Measurements from ENCODE around the gene KLHDC4. TPM values are rescaled to one million over a fixed set of nuclear protein-coding genes. Genes with fewer than 3 reads are reported as not detected.

Gene KLHDC4
- total and polyA plus RNA-seq, 7 experiments from 2014 or later: 20.0 to 110 (median 83.0) TPM

DNA sequence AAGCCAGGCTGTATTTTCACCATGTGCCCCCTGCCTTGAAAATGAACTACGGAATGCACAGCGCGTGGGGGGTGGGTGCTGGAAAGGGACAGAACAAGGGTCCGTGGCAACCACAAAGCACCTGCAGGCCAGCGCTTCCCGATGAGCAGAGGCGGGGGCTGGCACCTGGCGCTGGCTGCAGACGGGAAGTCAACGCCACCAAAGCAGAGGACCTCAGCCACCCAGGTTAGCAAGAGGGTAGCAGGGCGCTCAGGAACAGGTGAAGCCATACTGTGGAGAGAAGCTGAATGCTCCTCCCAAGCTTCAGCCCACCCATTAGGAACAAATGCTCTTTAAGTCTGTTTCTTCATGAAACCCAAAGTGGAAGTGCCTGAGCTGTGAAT, 64.7 kb downstream of the KLHDC4 start:
- Mint-ChIP-seq H3K4me3 (peak overlapping the region in 8 of 10 donors; percentile 23 to 81 (median 52)), H3K9me3 (no peaks in the 10 kb centered on the region), H3K36me3 (peaks cover 0 to 7% (median 2%) of the 10 kb centered on the region in 5 donors), H3K27me3 (no peaks in the 10 kb centered on the region), H3K27ac (peak overlapping the region; percentile 52 to 91 (median 83)), H3K4me1 (peaks cover 29 to 55% (median 50%) of the 10 kb centered on the region in 7 donors)
- ChIA-PET CTCF (interaction anchor here (1.7 kb wide), 1 partner anchor 65 kb away, joined by 6 read pairs; no protein-coding TSS in a partner anchor), POLR2A (interaction anchor here (0.6 kb wide), 1 partner anchor 39 kb away, joined by 4 read pairs; no protein-coding TSS in a partner anchor)
- Histone ChIP-seq H3K27ac (ENCODE audit: low read depth, low read length) (peak overlapping the region; percentile 57), H3K27me3 (ENCODE audit: control insufficient read depth in 2 of 2, insufficient read depth in 2 of 2, low read length in 2 of 2) (no peaks in the 10 kb centered on the region), H3K4me1 (ENCODE audit: control insufficient read depth in 2 of 2, insufficient read depth in 2 of 2, low read length in 2 of 2) (peaks cover 21 to 31% of the 10 kb centered on the region in 2 donors), H3K9me3 (ENCODE audit: control insufficient read depth in 2 of 3, low read length in 3 of 3) (no peaks in the 10 kb centered on the region), H3K4me3 (ENCODE audit: low read length) (no peak overlapping the region), H3K36me3 (ENCODE audit: control insufficient read depth in 2 of 3, insufficient read depth in 3 of 3, low read length in 3 of 3) (peaks cover 0 to 22% (median 0%) of the 10 kb centered on the region in 3 experiments)
- DNase-seq (peak in 1 of 9 donors; percentile 13), ATAC-seq (no peak)
- intact Hi-C loops (cut with micrococcal nuclease): loop anchor here in 1 of 2 donors (5.0 kb wide), 1 partner anchor 66 kb away; the partner anchor contains the start of gene KLHDC4

DNA sequence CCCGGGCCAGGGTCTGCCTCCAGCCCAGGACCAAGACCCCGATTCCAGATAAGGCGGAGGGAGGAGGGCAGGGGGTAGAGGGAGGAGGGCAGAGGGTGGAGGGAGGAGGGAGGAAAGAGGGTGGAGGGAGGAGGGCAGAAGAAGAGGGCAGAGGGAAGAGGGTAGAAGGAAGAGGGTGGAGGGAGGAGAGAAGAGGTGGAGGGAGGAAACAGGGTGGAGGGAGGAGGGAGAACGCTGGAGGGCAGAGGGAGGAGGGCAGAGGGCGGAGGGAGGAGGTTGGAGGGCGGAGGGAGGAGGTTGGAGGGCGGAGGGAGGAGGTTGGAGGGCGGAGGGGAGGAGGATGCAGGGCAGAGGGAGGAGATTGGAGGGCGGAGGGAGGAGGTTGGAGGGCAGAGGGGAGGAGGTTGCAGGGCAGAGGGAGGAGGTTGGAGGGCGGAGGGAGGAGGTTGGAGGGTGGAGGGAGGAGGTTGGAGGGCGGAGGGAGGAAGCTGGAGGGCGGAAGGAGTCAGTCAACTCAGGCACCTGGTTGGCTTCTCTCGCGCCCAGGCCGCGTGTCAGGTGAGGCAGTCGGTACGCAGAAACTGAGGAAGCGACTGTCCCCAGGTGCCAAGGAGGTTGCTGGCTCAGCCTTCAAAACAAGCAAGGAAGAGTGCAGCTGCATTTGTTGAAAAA, 65.2 kb downstream of the KLHDC4 start:
- peaks cover 0 to 23% (median 0%) of the 10 kb centered on the region in 3 experiments for H3K36me3 ChIP-seq (ENCODE audit: control insufficient read depth in 2 of 3, insufficient read depth in 3 of 3, low read length in 3 of 3)
- no peaks in the 10 kb centered on the region for H3K9me3 ChIP-seq (ENCODE audit: control insufficient read depth in 2 of 3, low read length in 3 of 3)
- peak overlapping the region; percentile 57 for H3K27ac ChIP-seq (ENCODE audit: low read depth, low read length)
- intact Hi-C loops (cut with micrococcal nuclease): loop anchor here in 1 of 2 donors (5.0 kb wide), 1 partner anchor 67 kb away; the partner anchor contains the start of gene KLHDC4
- H3K4me1 ChIP-seq (ENCODE audit: control insufficient read depth in 2 of 2, insufficient read depth in 2 of 2, low read length in 2 of 2): peaks cover 21 to 31% of the 10 kb centered on the region in 2 donors
- H3K27ac Mint-ChIP-seq: peak overlapping the region; percentile 52 to 91 (median 83)
- no peak overlapping the region for H3K4me3 ChIP-seq (ENCODE audit: low read length)
- ChIA-PET CTCF (interaction anchor here (1.7 kb wide), 1 partner anchor 65 kb away, joined by 6 read pairs; no protein-coding TSS in a partner anchor), POLR2A (no interaction called here)
- H3K27me3 Mint-ChIP-seq: no peaks in the 10 kb centered on the region
- no peaks in the 10 kb centered on the region for H3K27me3 ChIP-seq (ENCODE audit: control insufficient read depth in 2 of 2, insufficient read depth in 2 of 2, low read length in 2 of 2)
- DNase-seq: peak in 1 of 9 donors; percentile 30
- peaks cover 29 to 55% (median 50%) of the 10 kb centered on the region in 7 donors for H3K4me1 Mint-ChIP-seq
- no peaks in the 10 kb centered on the region for H3K9me3 Mint-ChIP-seq
- ATAC-seq: no peak
- H3K4me3 Mint-ChIP-seq: peak overlapping the region in 8 of 10 donors; percentile 23 to 81 (median 52)
- H3K36me3 Mint-ChIP-seq: peaks cover 0 to 10% (median 2%) of the 10 kb centered on the region in 5 donors

DNA sequence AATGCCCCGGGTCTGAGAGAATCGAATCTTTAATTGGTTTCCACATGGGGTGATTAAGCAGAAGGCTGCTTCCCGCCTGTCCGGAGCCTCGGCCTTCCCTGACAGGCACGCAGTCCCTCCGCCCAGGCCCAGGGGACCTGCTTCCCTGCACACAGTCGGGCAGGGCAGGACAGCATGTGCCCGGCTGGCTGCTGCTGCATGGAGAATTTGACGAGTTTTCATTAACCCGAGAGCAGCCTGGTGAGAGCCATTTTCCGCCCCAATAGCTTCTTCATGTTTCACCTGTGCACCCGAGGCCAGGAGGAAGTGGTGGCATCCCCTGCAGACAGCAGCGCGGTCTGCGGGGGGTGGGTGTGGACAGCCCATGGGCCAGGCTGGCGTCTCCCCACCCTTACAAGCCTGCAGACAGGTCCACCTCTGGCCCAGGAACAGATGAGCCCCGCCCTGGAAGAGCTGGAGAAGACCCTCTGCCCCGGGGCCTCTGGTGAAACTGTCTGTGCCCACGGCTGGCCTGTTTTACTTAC, 67.0 kb downstream of the KLHDC4 start:
- Mint-ChIP-seq H3K36me3 (peaks cover 0 to 8% (median 2%) of the 10 kb centered on the region in 5 donors), H3K4me3 (no peak overlapping the region), H3K27me3 (no peaks in the 10 kb centered on the region), H3K9me3 (no peaks in the 10 kb centered on the region), H3K27ac (peak overlapping the region; percentile 45 to 90 (median 68)), H3K4me1 (peaks cover 20 to 47% (median 41%) of the 10 kb centered on the region in 7 donors)
- POLR2A ChIA-PET: no interaction called here
- Histone ChIP-seq H3K27ac (ENCODE audit: low read depth, low read length) (no peak overlapping the region), H3K9me3 (ENCODE audit: control insufficient read depth in 2 of 3, low read length in 3 of 3) (no peaks in the 10 kb centered on the region), H3K27me3 (ENCODE audit: control insufficient read depth in 2 of 2, insufficient read depth in 2 of 2, low read length in 2 of 2) (no peaks in the 10 kb centered on the region), H3K4me3 (ENCODE audit: low read length) (no peak overlapping the region), H3K4me1 (ENCODE audit: control insufficient read depth in 2 of 2, insufficient read depth in 2 of 2, low read length in 2 of 2) (peaks cover 21 to 31% of the 10 kb centered on the region in 2 donors), H3K36me3 (ENCODE audit: control insufficient read depth in 2 of 3, insufficient read depth in 3 of 3, low read length in 3 of 3) (peaks cover 0 to 25% (median 0%) of the 10 kb centered on the region in 3 experiments)
- intact Hi-C loops (cut with micrococcal nuclease): no loop called here
- ATAC-seq (no peak), DNase-seq (no peak)
- CTCF ChIA-PET: no interaction called here

DNA sequence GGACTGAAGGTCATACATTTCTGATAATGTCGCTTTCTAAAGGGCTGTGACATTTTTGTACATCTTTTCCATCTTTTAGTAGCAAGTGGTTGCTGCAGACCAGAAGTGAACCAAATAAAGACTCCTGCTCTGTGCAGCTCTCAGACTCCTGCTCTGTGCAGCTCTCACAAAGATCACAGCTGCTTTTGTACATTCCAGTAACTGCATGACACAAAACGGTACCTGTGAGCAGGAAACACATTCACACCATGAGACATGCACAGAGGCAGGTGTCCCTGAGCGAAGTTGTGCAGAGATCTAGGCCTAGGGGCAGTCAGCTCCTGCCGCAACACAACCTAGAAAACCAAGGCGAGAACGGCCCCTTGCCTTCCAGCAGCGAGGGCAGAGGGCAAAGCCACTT, 67.5 kb downstream of the KLHDC4 start:
- H3K4me1 Mint-ChIP-seq: peaks cover 16 to 43% (median 37%) of the 10 kb centered on the region in 7 donors
- ChIA-PET POLR2A (no interaction called here), CTCF (no interaction called here)
- H3K27ac ChIP-seq (ENCODE audit: low read depth, low read length): no peak overlapping the region
- no peaks in the 10 kb centered on the region for H3K27me3 ChIP-seq (ENCODE audit: control insufficient read depth in 2 of 2, insufficient read depth in 2 of 2, low read length in 2 of 2)
- H3K36me3 Mint-ChIP-seq: peaks cover 0 to 5% (median 2%) of the 10 kb centered on the region in 5 donors
- H3K27ac Mint-ChIP-seq: peak overlapping the region in 8 of 9 donors; percentile 12 to 90 (median 74)
- H3K27me3 Mint-ChIP-seq: no peaks in the 10 kb centered on the region
- H3K4me3 Mint-ChIP-seq: peak overlapping the region in 2 of 10 donors; percentile 51 to 57
- no peak for ATAC-seq
- H3K9me3 ChIP-seq (ENCODE audit: control insufficient read depth in 2 of 3, low read length in 3 of 3): no peaks in the 10 kb centered on the region
- H3K36me3 ChIP-seq (ENCODE audit: control insufficient read depth in 2 of 3, insufficient read depth in 3 of 3, low read length in 3 of 3): peaks cover 0 to 20% (median 0%) of the 10 kb centered on the region in 3 experiments
- H3K9me3 Mint-ChIP-seq: no peaks in the 10 kb centered on the region
- no peak overlapping the region for H3K4me3 ChIP-seq (ENCODE audit: low read length)
- peaks cover 16 to 26% of the 10 kb centered on the region in 2 donors for H3K4me1 ChIP-seq (ENCODE audit: control insufficient read depth in 2 of 2, insufficient read depth in 2 of 2, low read length in 2 of 2)
- intact Hi-C loops (cut with micrococcal nuclease): no loop called here
- no peak for DNase-seq

DNA sequence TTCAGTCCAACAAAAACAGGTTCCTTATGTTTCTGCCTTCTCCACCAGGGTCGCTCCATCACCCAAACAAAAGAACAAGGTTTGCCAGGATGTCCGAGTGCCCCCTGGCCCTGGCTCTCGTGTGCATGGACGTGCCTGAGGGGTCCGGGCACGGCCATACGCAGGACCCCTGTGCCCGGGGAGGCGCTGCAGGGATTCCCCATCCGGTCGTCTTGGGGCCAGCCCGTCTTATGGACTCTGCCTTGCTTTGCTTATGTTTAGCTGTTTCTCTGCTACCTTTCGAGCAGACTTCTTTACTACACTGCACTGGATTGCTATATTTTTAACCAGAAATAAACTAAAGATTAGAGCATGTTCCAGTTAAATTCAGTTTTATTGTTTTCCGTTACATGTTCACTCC, 68.0 kb downstream of the KLHDC4 start:
- POLR2A ChIA-PET: no interaction called here
- H3K4me3 ChIP-seq (ENCODE audit: low read length): no peak overlapping the region
- CTCF ChIA-PET: no interaction called here
- no peak for DNase-seq
- Mint-ChIP-seq H3K9me3 (no peaks in the 10 kb centered on the region), H3K27me3 (no peaks in the 10 kb centered on the region), H3K36me3 (peaks cover 0 to 5% (median 2%) of the 10 kb centered on the region in 5 donors), H3K4me3 (no peak overlapping the region), H3K4me1 (peaks cover 14 to 39% (median 32%) of the 10 kb centered on the region in 7 donors), H3K27ac (peak overlapping the region in 7 of 9 donors; percentile 26 to 90 (median 80))
- H3K9me3 ChIP-seq (ENCODE audit: control insufficient read depth in 2 of 3, low read length in 3 of 3): no peaks in the 10 kb centered on the region
- no peak for ATAC-seq
- H3K4me1 ChIP-seq (ENCODE audit: control insufficient read depth in 2 of 2, insufficient read depth in 2 of 2, low read length in 2 of 2): peaks cover 12 to 21% of the 10 kb centered on the region in 2 donors
- peaks cover 0 to 19% (median 0%) of the 10 kb centered on the region in 3 experiments for H3K36me3 ChIP-seq (ENCODE audit: control insufficient read depth in 2 of 3, insufficient read depth in 3 of 3, low read length in 3 of 3)
- H3K27ac ChIP-seq (ENCODE audit: low read depth, low read length): no peak overlapping the region
- H3K27me3 ChIP-seq (ENCODE audit: control insufficient read depth in 2 of 2, insufficient read depth in 2 of 2, low read length in 2 of 2): no peaks in the 10 kb centered on the region
- intact Hi-C loops (cut with micrococcal nuclease): no loop called here

DNA sequence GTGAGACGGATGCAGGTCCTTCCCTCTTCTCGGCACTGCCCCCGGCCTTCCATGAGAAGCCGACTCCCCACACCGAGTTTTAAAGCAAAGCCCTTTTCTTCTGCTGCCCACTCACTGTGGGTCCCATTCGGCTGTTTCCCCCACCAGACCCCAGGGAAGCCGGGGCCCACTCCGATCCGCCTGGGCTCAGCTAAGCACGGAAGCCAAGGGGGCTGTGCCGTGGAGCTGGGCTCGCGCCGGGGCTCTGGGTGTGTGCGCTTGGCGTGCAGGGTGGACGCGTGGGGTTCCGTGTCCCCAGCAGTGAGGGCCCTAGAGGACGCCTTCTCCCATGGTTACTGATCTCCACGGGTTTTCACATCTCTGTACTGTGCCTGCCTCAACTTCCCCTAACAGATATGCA, 68.5 kb downstream of the KLHDC4 start:
- Mint-ChIP-seq H3K27me3 (no peaks in the 10 kb centered on the region), H3K4me3 (no peak overlapping the region), H3K36me3 (peaks cover 0 to 5% (median 2%) of the 10 kb centered on the region in 5 donors), H3K4me1 (peaks cover 9 to 34% (median 27%) of the 10 kb centered on the region in 7 donors), H3K9me3 (no peaks in the 10 kb centered on the region), H3K27ac (peak overlapping the region in 5 of 9 donors; percentile 22 to 83 (median 56))
- ATAC-seq (no peak), DNase-seq (no peak)
- peaks cover 9 to 16% of the 10 kb centered on the region in 2 donors for H3K4me1 ChIP-seq (ENCODE audit: control insufficient read depth in 2 of 2, insufficient read depth in 2 of 2, low read length in 2 of 2)
- peaks cover 0 to 19% (median 0%) of the 10 kb centered on the region in 3 experiments for H3K36me3 ChIP-seq (ENCODE audit: control insufficient read depth in 2 of 3, insufficient read depth in 3 of 3, low read length in 3 of 3)
- H3K27me3 ChIP-seq (ENCODE audit: control insufficient read depth in 2 of 2, insufficient read depth in 2 of 2, low read length in 2 of 2): no peaks in the 10 kb centered on the region
- H3K27ac ChIP-seq (ENCODE audit: low read depth, low read length): no peak overlapping the region
- CTCF ChIA-PET: no interaction called here
- H3K4me3 ChIP-seq (ENCODE audit: low read length): no peak overlapping the region
- intact Hi-C loops (cut with micrococcal nuclease): no loop called here
- POLR2A ChIA-PET: no interaction called here
- H3K9me3 ChIP-seq (ENCODE audit: control insufficient read depth in 2 of 3, low read length in 3 of 3): no peaks in the 10 kb centered on the region
